Fibroblast of lung (primary cell): ENCODE data around the gene KIF26A. TPM values are rescaled to one million over a fixed set of nuclear protein-coding genes. Genes with fewer than 3 reads are reported as not detected.

Source experiments
- DNase-seq, 2 donors: peaks; one replicate each; pipeline versions ENCODE4 v3.0.0 to v3.0.0-alpha.2; 2010; ENCODE audit warnings: low read depth in 2 of 2
- H2AFZ ChIP-seq: 2 replicates; pipeline ENCODE4 v1.5.1; 2012; ENCODE audit warnings: low read length, control low read depth, inconsistent platforms
- H3K27ac ChIP-seq: 2 replicates; pipeline ENCODE4 v1.5.1; 2011; ENCODE audit warnings: low read length, control low read depth; ENCODE audit not compliant: insufficient read depth
- H3K27me3 ChIP-seq: 2 replicates; pipeline ENCODE4 v1.5.1; 2011; ENCODE audit warnings: mild to moderate bottlenecking, low read length; ENCODE audit not compliant: control insufficient read depth, insufficient read depth
- H3K36me3 ChIP-seq: 2 replicates; pipeline ENCODE4 v1.5.1; 2011; ENCODE audit warnings: low read length; ENCODE audit not compliant: control insufficient read depth, insufficient read depth
- H3K4me1 ChIP-seq: 2 replicates; pipeline ENCODE4 v1.5.1; 2011; ENCODE audit warnings: low read length; ENCODE audit not compliant: control insufficient read depth, insufficient read depth; ENCODE audit errors: extremely low read depth
- H3K4me2 ChIP-seq: 2 replicates; pipeline ENCODE4 v1.5.1; 2011; ENCODE audit warnings: low read length, control low read depth; ENCODE audit not compliant: insufficient read depth; ENCODE audit errors: extremely low read depth
- H3K4me3 ChIP-seq, 4 experiments: fragments of 200-600 bp in 1 of 4; sonication (generic) in 1 of 4; replicated peaks in 1 of 4; 2 replicates each; pipeline ENCODE4 v1.5.1; 2011 to 2016; ENCODE audit warnings: low read length in 4 of 4, low read depth in 3 of 4, mild to moderate bottlenecking in 3 of 4, control low read depth in 2 of 4, inconsistent platforms in 1 of 4, mixed read lengths in 1 of 4; ENCODE audit not compliant: insufficient read depth in 1 of 4; ENCODE audit errors: control extremely low read depth in 1 of 4
- H3K79me2 ChIP-seq: 2 replicates; pipeline ENCODE4 v1.5.1; 2012; ENCODE audit warnings: mild to moderate bottlenecking, low read length, inconsistent platforms; ENCODE audit not compliant: control insufficient read depth, insufficient read depth
- H3K9ac ChIP-seq: 2 replicates; pipeline ENCODE4 v1.5.1; 2011; ENCODE audit warnings: mild to moderate bottlenecking, low read length, control low read depth; ENCODE audit not compliant: insufficient read depth
- H3K9me3 ChIP-seq: 2 replicates; pipeline ENCODE4 v1.5.1; 2012; ENCODE audit warnings: low read depth, low read length; ENCODE audit not compliant: control insufficient read depth, insufficient read depth
- H4K20me1 ChIP-seq: 2 replicates; pipeline ENCODE4 v1.5.1; 2011; ENCODE audit warnings: low read length; ENCODE audit not compliant: control insufficient read depth, insufficient read depth; ENCODE audit errors: extremely low read depth
- EZH2 ChIP-seq: IDR thresholded peaks from 2 replicates; pipeline ENCODE4 v1.5.1; 2012; ENCODE audit warnings: low read length, control low read depth, mild to moderate bottlenecking; ENCODE audit errors: missing control alignments
- polyA plus RNA-seq, 2 donors: library from polyadenylated mRNA; depleted of rRNA in 1 of 2; stranded (reverse) in 1 of 2; unstranded in 1 of 2; fragments of >200 nt; gene quantifications; 2 replicates each; pipeline ENCODE4 v1.2.1, GENCODE V29; 2011 to 2012; ENCODE audit warnings: missing spikeins in 1 of 2
- total RNA-seq: library from RNA; depleted of rRNA; stranded (reverse); fragments of >200 nt; gene quantifications from 2 replicates; pipeline ENCODE4 v1.2.1, GENCODE V29; 2014
- TF ChIP-seq, protein P1 (sequence below), 2 donors: IDR thresholded peaks in 1 of 2; conservative IDR thresholded peaks in 1 of 2; 1 replicate in 1 of 2; 2 replicates in 1 of 2; pipeline ENCODE4 v1.5.1; 2011 to 2012; ENCODE audit warnings: low read length in 2 of 2, control low read depth in 1 of 2, inconsistent platforms in 1 of 2, low read depth in 1 of 2, mild to moderate bottlenecking in 1 of 2

KIF26A gene
- total and polyA plus RNA-seq, 2 donors (not counting 1 experiment from before 2014, with no cell fraction given), result 0.01 to 2.0 TPM

GRCh38 chr14:104209985-104210816, 71.8 kb downstream of the KIF26A start:
- H3K27me3 ChIP-seq, result no peaks in the 10 kb centered on the region
- no peaks in the 10 kb centered on the region for H3K9me3 ChIP-seq

GRCh38 chr14:104210817-104211195, 72.4 kb downstream of the KIF26A start:
- no peaks in the 10 kb centered on the region for H3K27me3 ChIP-seq
- no peak overlapping the region for H2AFZ ChIP-seq
- H3K9ac ChIP-seq, result no peak overlapping the region
- DNase-seq, result no peak
- H3K4me1 ChIP-seq, result no peaks in the 10 kb centered on the region
- H3K4me3 ChIP-seq, result no peak overlapping the region
- H4K20me1 ChIP-seq, result no peaks in the 10 kb centered on the region
- H3K27ac ChIP-seq, result no peak overlapping the region
- no peak overlapping the region for H3K4me2 ChIP-seq
- H3K9me3 ChIP-seq, result no peaks in the 10 kb centered on the region
- no peaks in the 10 kb centered on the region for H3K36me3 ChIP-seq
- no peak for TF ChIP-seq EZH2
- TF ChIP-seq, protein P1, sequence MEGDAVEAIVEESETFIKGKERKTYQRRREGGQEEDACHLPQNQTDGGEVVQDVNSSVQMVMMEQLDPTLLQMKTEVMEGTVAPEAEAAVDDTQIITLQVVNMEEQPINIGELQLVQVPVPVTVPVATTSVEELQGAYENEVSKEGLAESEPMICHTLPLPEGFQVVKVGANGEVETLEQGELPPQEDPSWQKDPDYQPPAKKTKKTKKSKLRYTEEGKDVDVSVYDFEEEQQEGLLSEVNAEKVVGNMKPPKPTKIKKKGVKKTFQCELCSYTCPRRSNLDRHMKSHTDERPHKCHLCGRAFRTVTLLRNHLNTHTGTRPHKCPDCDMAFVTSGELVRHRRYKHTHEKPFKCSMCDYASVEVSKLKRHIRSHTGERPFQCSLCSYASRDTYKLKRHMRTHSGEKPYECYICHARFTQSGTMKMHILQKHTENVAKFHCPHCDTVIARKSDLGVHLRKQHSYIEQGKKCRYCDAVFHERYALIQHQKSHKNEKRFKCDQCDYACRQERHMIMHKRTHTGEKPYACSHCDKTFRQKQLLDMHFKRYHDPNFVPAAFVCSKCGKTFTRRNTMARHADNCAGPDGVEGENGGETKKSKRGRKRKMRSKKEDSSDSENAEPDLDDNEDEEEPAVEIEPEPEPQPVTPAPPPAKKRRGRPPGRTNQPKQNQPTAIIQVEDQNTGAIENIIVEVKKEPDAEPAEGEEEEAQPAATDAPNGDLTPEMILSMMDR (conservative IDR thresholded peaks at IDR 0.05 in 1 of 2, IDR thresholded peaks at IDR 0.05 in 1 of 2; ENCODE audit: low read depth in 1 of 2, low read length in 2 of 2), result no peak
- no peaks in the 10 kb centered on the region for H3K79me2 ChIP-seq

More at GRCh38 chr14:104209985-104210816, 71.8 kb downstream of the KIF26A start:
- Histone ChIP-seq H3K27ac (no peak overlapping the region), H3K4me3 (no peak overlapping the region), H4K20me1 (no peaks in the 10 kb centered on the region), H3K4me2 (no peak overlapping the region), H3K9ac (no peak overlapping the region), H3K4me1 (no peaks in the 10 kb centered on the region), H3K79me2 (no peaks in the 10 kb centered on the region), H2AFZ (no peak overlapping the region), H3K36me3 (no peaks in the 10 kb centered on the region)
- TF ChIP-seq EZH2, result no peak
- TF ChIP-seq, protein P1 (conservative IDR thresholded peaks at IDR 0.05 in 1 of 2, IDR thresholded peaks at IDR 0.05 in 1 of 2; ENCODE audit: low read depth in 1 of 2, low read length in 2 of 2), result no peak
- no peak for DNase-seq

GRCh38 chr14:104211215-104211614, 72.8 kb downstream of the KIF26A start:
- no peak overlapping the region for H2AFZ ChIP-seq
- H3K79me2 ChIP-seq, result no peaks in the 10 kb centered on the region
- H3K9ac ChIP-seq, result no peak overlapping the region
- H3K4me1 ChIP-seq, result no peaks in the 10 kb centered on the region
- no peak overlapping the region for H3K4me2 ChIP-seq
- no peaks in the 10 kb centered on the region for H3K27me3 ChIP-seq
- no peak for TF ChIP-seq EZH2
- TF ChIP-seq, protein P1 (conservative IDR thresholded peaks at IDR 0.05 in 1 of 2, IDR thresholded peaks at IDR 0.05 in 1 of 2; ENCODE audit: low read depth in 1 of 2, low read length in 2 of 2), result no peak
- no peaks in the 10 kb centered on the region for H3K9me3 ChIP-seq
- no peaks in the 10 kb centered on the region for H3K36me3 ChIP-seq
- no peak overlapping the region for H3K4me3 ChIP-seq
- H4K20me1 ChIP-seq, result no peaks in the 10 kb centered on the region
- no peak for DNase-seq
- H3K27ac ChIP-seq, result no peak overlapping the region
